IMR-90 (cell line): ENCODE data around the gene TFE3.

Source experiments
- CEBPB ChIP-seq: IDR thresholded peaks from 2 replicates; pipeline ENCODE4 v1.6.1; 2012; ENCODE audit warnings: low read depth, low read length, improper control_type of control experiment
- CTCF ChIP-seq: conservative IDR thresholded peaks from 2 replicates; pipeline ENCODE4 v1.5.1; 2012; ENCODE audit warnings: mild to moderate bottlenecking, low read depth, low read length, improper control_type of control experiment
- RAD21 ChIP-seq: IDR thresholded peaks from 2 replicates; pipeline ENCODE4 v1.6.1; 2012; ENCODE audit warnings: low read length, improper control_type of control experiment
- RCOR1 ChIP-seq: IDR thresholded peaks from 2 replicates; pipeline ENCODE4 v1.6.1; 2012; ENCODE audit warnings: mild to moderate bottlenecking, low read length, improper control_type of control experiment; ENCODE audit not compliant: insufficient replicate concordance
- USF2 ChIP-seq: fragments of 150-350 bp; IDR thresholded peaks from 2 replicates; pipeline ENCODE4 v1.6.1; 2017; ENCODE audit warnings: mild to moderate bottlenecking, antibody characterized with exemption, low read length, low read depth

GRCh38 chrX:48997865-48998264 is 45.3 kb downstream of the TFE3 start:
- TF ChIP-seq USF2 (no peak), CTCF (no peak), RCOR1 (no peak), CEBPB (no peak), RAD21 (no peak)
